ENCODE results near the gene SOX4. TPM values are rescaled to one million over a fixed set of nuclear protein-coding genes. Genes with fewer than 3 reads are reported as not detected.

The SOX4 gene
- polyA plus RNA-seq, 1 of the 3 experiments (the other 2 are of a cell fraction): 5.5 TPM

DNA sequence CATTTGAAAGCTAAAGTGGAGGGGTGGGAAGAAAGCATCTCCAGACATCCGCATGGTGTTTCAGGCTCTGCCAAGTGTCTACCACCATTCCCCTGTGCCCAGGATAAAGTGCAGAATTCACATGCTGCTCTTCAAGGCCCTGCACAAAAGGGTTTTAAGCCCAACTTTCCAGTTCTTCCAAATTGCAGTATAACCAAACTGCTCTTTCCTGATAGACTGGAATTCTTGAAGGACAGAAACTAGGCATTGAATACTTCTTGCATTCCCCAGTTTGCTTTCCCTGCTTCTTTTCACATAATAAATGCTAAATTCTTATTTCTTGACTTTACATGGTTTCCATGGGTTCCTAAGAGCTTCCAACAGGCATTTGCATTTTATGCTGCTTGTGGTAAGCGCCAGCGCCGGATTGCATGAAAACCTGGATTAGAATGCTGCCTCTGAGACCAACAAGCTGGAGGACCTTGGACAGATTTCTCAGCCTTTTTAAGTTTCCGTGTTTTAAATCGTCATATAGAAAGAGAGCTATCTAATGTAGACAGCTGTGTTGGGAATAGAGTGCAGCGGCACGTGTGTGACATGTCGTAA, 7.9 kb downstream of the SOX4 start:
- DNase-seq: no peak
- ChIA-PET POLR2A (interaction anchor here (0.9 to 10.5 kb wide), 7 partner anchors 8 to 725 kb away, joined by 3 to 173 read pairs (median 3); no protein-coding TSS in a partner anchor), CTCF (interaction anchor here (0.6 kb wide), 1 partner anchor 727 kb away, joined by 3 read pairs; no protein-coding TSS in a partner anchor)
- Histone ChIP-seq H3K9ac (no peak overlapping the region), H4K20me1 (ENCODE audit: insufficient read depth) (peaks cover 21% of the 10 kb centered on the region; the same call in 1 of the 2 replicates), H3K27me3 (ENCODE audit: insufficient read depth) (no peaks in the 10 kb centered on the region), H3K27ac (ENCODE audit: low read depth in 2 of 2, low read length in 1 of 2) (peak overlapping the region in 1 of 2 experiments; percentile 55; a peak in 2 of 4 replicates), H3K4me1 (ENCODE audit: control insufficient read depth in 1 of 2, insufficient read depth in 2 of 2, low read depth in 1 of 2, low read length in 1 of 2) (peaks cover 7 to 16% of the 10 kb centered on the region in 2 experiments), H3F3A (replicated peaks; ENCODE audit: insufficient read depth) (peaks cover 16% of the 10 kb centered on the region), H3K4me2 (no peak overlapping the region), H3K36me3 (replicated peaks in 1 of 2; ENCODE audit: control insufficient read depth in 1 of 2, insufficient read depth in 2 of 2, low read length in 1 of 2) (peaks cover 29 to 32% of the 10 kb centered on the region in 2 experiments), H3K79me2 (ENCODE audit: insufficient read depth) (peaks cover 40% of the 10 kb centered on the region), H3K4me3 (ENCODE audit: low read depth in 2 of 2, low read length in 1 of 2) (no peak overlapping the region), H3K9me2 (no peaks in the 10 kb centered on the region), H2AFZ (ENCODE audit: low read depth) (no peak overlapping the region), H3K9me3 (no peaks in the 10 kb centered on the region)
- WGBS (ENCODE audit: low lambda C conversion rate): 96% methylated on average over 9 of the region's 9 CpGs
- TF ChIP-seq IRF3 (IDR thresholded peaks at IDR 0.05; ENCODE audit: low read depth, low read length) (no peak), EZH2phosphoT487 (IDR thresholded peaks at IDR 0.05; ENCODE audit: borderline replicate concordance, low read depth) (no peak), CHD2 (IDR thresholded peaks at IDR 0.05; ENCODE audit: low read length, partially characterized antibody) (no peak), POLR2AphosphoS5 (IDR thresholded peaks at IDR 0.05; ENCODE audit: low read depth, low read length) (peak; percentile 14; the same call in 1 of the 2 replicates)

DNA sequence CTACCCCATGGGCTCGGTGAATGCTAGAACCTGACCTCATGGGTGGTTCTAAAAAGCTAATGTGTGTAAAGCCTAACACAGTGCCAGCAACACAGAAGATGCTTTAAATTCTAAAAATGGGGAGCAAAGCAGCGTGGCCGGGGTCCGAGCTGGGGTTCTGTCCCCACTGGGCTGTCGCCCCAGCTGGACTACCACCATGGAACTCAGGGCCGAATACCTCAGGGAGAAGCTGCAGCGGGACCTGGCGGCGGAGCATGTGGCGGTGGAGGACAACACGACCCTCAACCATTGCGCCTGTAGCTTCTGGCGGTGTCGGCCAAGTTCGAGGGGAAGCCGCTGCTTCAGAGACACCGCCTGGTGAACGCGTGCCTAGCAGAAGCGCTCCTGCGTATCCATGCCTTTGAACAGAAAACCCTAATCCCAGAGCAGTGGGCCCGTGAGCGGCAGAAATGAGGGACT, 8.4 kb downstream of the SOX4 start:
- H3F3A ChIP-seq (replicated peaks; ENCODE audit: insufficient read depth): peaks cover 16% of the 10 kb centered on the region
- DNase-seq: no peak
- WGBS (ENCODE audit: low lambda C conversion rate): 98% methylated on average over 12 of the region's 23 CpGs
- no peaks in the 10 kb centered on the region for H3K9me3 ChIP-seq
- no peak overlapping the region; a peak in 1 of 4 replicates for H3K27ac ChIP-seq (ENCODE audit: low read depth in 2 of 2, low read length in 1 of 2)
- peaks cover 29 to 30% of the 10 kb centered on the region in 2 experiments for H3K36me3 ChIP-seq (replicated peaks in 1 of 2; ENCODE audit: control insufficient read depth in 1 of 2, insufficient read depth in 2 of 2, low read length in 1 of 2)
- no peak overlapping the region for H3K9ac ChIP-seq
- no peak overlapping the region for H3K4me3 ChIP-seq (ENCODE audit: low read depth in 2 of 2, low read length in 1 of 2)
- CTCF ChIA-PET: interaction anchor here (0.6 kb wide), 1 partner anchor 727 kb away, joined by 3 read pairs; no protein-coding TSS in a partner anchor
- H4K20me1 ChIP-seq (ENCODE audit: insufficient read depth): peaks cover 21% of the 10 kb centered on the region; the same call in 1 of the 2 replicates
- H3K27me3 ChIP-seq (ENCODE audit: insufficient read depth): no peaks in the 10 kb centered on the region
- POLR2A ChIA-PET: interaction anchor here (0.9 to 10.5 kb wide), 6 partner anchors 14 to 724 kb away, joined by 3 to 173 read pairs (median 3); no protein-coding TSS in a partner anchor
- no peak overlapping the region for H3K4me2 ChIP-seq
- peaks cover 7 to 16% of the 10 kb centered on the region in 2 experiments for H3K4me1 ChIP-seq (ENCODE audit: control insufficient read depth in 1 of 2, insufficient read depth in 2 of 2, low read depth in 1 of 2, low read length in 1 of 2)
- H3K79me2 ChIP-seq (ENCODE audit: insufficient read depth): peaks cover 35% of the 10 kb centered on the region
- no peak overlapping the region for H2AFZ ChIP-seq (ENCODE audit: low read depth)
- TF ChIP-seq FOXM1 (IDR thresholded peaks at IDR 0.05; ENCODE audit: low read depth) (no peak), YY1 (IDR thresholded peaks at IDR 0.05; ENCODE audit: low read depth) (no peak), SIN3A (IDR thresholded peaks at IDR 0.05; ENCODE audit: borderline replicate concordance, low read depth, low read length) (no peak), FOSL2 (IDR thresholded peaks at IDR 0.05; ENCODE audit: borderline replicate concordance, low read depth) (no peak), MAX (IDR thresholded peaks at IDR 0.05; ENCODE audit: low read depth) (no peak), RXRA (IDR thresholded peaks at IDR 0.05; ENCODE audit: borderline replicate concordance, low read depth) (no peak), GABPA (IDR thresholded peaks at IDR 0.05; ENCODE audit: low read depth) (no peak), GATA2 (CRISPR knock-in tag; IDR thresholded peaks at IDR 0.05) (no peak), ELF1 (IDR thresholded peaks at IDR 0.05) (no peak), SMC3 (IDR thresholded peaks at IDR 0.05; ENCODE audit: low read depth, low read length) (no peak), RFX5 (IDR thresholded peaks at IDR 0.05; ENCODE audit: low read length) (no peak), NRF1 (IDR thresholded peaks at IDR 0.05; ENCODE audit: low read depth, low read length) (no peak), PBX3 (IDR thresholded peaks at IDR 0.05) (no peak), EZH2phosphoT487 (IDR thresholded peaks at IDR 0.05; ENCODE audit: borderline replicate concordance, low read depth) (no peak)
- TF ChIP-seq, protein P1, sequence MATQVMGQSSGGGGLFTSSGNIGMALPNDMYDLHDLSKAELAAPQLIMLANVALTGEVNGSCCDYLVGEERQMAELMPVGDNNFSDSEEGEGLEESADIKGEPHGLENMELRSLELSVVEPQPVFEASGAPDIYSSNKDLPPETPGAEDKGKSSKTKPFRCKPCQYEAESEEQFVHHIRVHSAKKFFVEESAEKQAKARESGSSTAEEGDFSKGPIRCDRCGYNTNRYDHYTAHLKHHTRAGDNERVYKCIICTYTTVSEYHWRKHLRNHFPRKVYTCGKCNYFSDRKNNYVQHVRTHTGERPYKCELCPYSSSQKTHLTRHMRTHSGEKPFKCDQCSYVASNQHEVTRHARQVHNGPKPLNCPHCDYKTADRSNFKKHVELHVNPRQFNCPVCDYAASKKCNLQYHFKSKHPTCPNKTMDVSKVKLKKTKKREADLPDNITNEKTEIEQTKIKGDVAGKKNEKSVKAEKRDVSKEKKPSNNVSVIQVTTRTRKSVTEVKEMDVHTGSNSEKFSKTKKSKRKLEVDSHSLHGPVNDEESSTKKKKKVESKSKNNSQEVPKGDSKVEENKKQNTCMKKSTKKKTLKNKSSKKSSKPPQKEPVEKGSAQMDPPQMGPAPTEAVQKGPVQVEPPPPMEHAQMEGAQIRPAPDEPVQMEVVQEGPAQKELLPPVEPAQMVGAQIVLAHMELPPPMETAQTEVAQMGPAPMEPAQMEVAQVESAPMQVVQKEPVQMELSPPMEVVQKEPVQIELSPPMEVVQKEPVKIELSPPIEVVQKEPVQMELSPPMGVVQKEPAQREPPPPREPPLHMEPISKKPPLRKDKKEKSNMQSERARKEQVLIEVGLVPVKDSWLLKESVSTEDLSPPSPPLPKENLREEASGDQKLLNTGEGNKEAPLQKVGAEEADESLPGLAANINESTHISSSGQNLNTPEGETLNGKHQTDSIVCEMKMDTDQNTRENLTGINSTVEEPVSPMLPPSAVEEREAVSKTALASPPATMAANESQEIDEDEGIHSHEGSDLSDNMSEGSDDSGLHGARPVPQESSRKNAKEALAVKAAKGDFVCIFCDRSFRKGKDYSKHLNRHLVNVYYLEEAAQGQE (IDR thresholded peaks at IDR 0.05; ENCODE audit: low read depth, low read length): no peak
- TF ChIP-seq, protein P2, sequence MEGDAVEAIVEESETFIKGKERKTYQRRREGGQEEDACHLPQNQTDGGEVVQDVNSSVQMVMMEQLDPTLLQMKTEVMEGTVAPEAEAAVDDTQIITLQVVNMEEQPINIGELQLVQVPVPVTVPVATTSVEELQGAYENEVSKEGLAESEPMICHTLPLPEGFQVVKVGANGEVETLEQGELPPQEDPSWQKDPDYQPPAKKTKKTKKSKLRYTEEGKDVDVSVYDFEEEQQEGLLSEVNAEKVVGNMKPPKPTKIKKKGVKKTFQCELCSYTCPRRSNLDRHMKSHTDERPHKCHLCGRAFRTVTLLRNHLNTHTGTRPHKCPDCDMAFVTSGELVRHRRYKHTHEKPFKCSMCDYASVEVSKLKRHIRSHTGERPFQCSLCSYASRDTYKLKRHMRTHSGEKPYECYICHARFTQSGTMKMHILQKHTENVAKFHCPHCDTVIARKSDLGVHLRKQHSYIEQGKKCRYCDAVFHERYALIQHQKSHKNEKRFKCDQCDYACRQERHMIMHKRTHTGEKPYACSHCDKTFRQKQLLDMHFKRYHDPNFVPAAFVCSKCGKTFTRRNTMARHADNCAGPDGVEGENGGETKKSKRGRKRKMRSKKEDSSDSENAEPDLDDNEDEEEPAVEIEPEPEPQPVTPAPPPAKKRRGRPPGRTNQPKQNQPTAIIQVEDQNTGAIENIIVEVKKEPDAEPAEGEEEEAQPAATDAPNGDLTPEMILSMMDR (IDR thresholded peaks at IDR 0.05): no peak
- H3K9me2 ChIP-seq: no peaks in the 10 kb centered on the region
